HAP-1 (cell line): Measurements from ENCODE around the gene RC3H2.
A peak's percentile ranks its signal among the peaks of the same experiment; 100 is the strongest.
"Not testable (repeated sequence)": the region's sequence is repeated elsewhere in the genome, so short reads cannot be mapped to it uniquely, and the experiment has no call there.

ENCODE experiments used
- DNase-seq, 2 experiments: peaks; one replicate each; pipeline ENCODE4 v3.0.0-alpha.2; 2016 to 2020; ENCODE audit warnings: low spot score in 2 of 2
- H3K27me3 ChIP-seq: fragments of 250-450 bp; sonication (Bioruptor Pico); 2 replicates; pipeline ENCODE4 v1.5.1; 2020; ENCODE audit warnings: low read depth, mild to moderate bottlenecking, moderate library complexity
- H3K36me3 ChIP-seq: fragments of 250-450 bp; sonication (Bioruptor Pico); replicated peaks from 2 replicates; pipeline ENCODE4 v1.5.1; 2020; ENCODE audit warnings: mild to moderate bottlenecking
- H3K4me1 ChIP-seq: fragments of 250-450 bp; sonication (Bioruptor Pico); 2 replicates; pipeline ENCODE4 v1.5.1; 2020; ENCODE audit warnings: mild to moderate bottlenecking
- H3K4me3 ChIP-seq: fragments of 250-450 bp; sonication (Bioruptor Pico); 2 replicates; pipeline ENCODE4 v1.5.1; 2020; ENCODE audit warnings: mild to moderate bottlenecking, moderate library complexity
- H3K9me3 ChIP-seq: fragments of 250-450 bp; sonication (Bioruptor Pico); 2 replicates; pipeline ENCODE4 v1.5.1; 2020; ENCODE audit warnings: mild to moderate bottlenecking, moderate library complexity
- in situ Hi-C: fragments of 300-500 bp; cut with MboI; formaldehyde crosslinking; loops from 3 replicates; pipeline ENCODE4 v1.14.3; 2020; ENCODE audit warnings: low sequenced_read_pairs, inconsistent platforms, mixed read lengths

RC3H2 gene

GRCh38 chr9:122846371-122846940 is 58.7 kb downstream of the RC3H2 start:
- Histone ChIP-seq H3K9me3 (no peaks in the 10 kb centered on the region), H3K4me1 (no peaks in the 10 kb centered on the region), H3K4me3 (no peak overlapping the region), H3K36me3 (peaks cover 47% of the 10 kb centered on the region), H3K27me3 (no peaks in the 10 kb centered on the region)
- in situ Hi-C loops: no loop called here
- DNase-seq: no peak

GRCh38 chr9:122845116-122845515 is 60.0 kb downstream of the RC3H2 start:
- H3K4me3 ChIP-seq: no peak overlapping the region
- H3K9me3 ChIP-seq: no peaks in the 10 kb centered on the region
- H3K4me1 ChIP-seq: no peaks in the 10 kb centered on the region
- DNase-seq: no peak
- in situ Hi-C loops: no loop called here
- no peaks in the 10 kb centered on the region for H3K27me3 ChIP-seq
- H3K36me3 ChIP-seq: peaks cover 33% of the 10 kb centered on the region

GRCh38 chr9:122844137-122844536 is 61.0 kb downstream of the RC3H2 start:
- Histone ChIP-seq H3K4me1 (no peaks in the 10 kb centered on the region), H3K9me3 (no peaks in the 10 kb centered on the region), H3K4me3 (no peak overlapping the region), H3K36me3 (peaks cover 26% of the 10 kb centered on the region), H3K27me3 (no peaks in the 10 kb centered on the region)
- in situ Hi-C loops: no loop called here
- DNase-seq: no peak

- in situ Hi-C loops: no loop called here
- H3K4me1 ChIP-seq: no peaks in the 10 kb centered on the region
- 0 out of 2 replicates have a peak, but pooled peaks cover 3% of the 10 kb centered on the region for H3K36me3 ChIP-seq
- DNase-seq: no peak
- H3K9me3 ChIP-seq: no peaks in the 10 kb centered on the region
- H3K4me3 ChIP-seq: no peak overlapping the region
- H3K27me3 ChIP-seq: no peaks in the 10 kb centered on the region
Measured at GRCh38 chr9:122841501-122841900, 63.7 kb downstream of the RC3H2 start.

GRCh38 chr9:122838441-122838840 is 66.7 kb downstream of the RC3H2 start:
- H3K9me3 ChIP-seq, H3K4me3 ChIP-seq, DNase-seq, H3K27me3 ChIP-seq, H3K4me1 ChIP-seq, H3K36me3 ChIP-seq, in situ Hi-C loops: not testable (repeated sequence)

GRCh38 chr9:122837266-122837850 is 67.8 kb downstream of the RC3H2 start:
- Histone ChIP-seq H3K36me3 (no peaks in the 10 kb centered on the region), H3K4me1 (no peaks in the 10 kb centered on the region), H3K4me3 (no peak overlapping the region), H3K27me3 (no peaks in the 10 kb centered on the region), H3K9me3 (no peaks in the 10 kb centered on the region)
- no peak for DNase-seq
- in situ Hi-C loops: no loop called here

- H3K36me3 ChIP-seq: no peaks in the 10 kb centered on the region
- H3K9me3 ChIP-seq: no peaks in the 10 kb centered on the region
- DNase-seq: no peak
- H3K4me3 ChIP-seq: no peak overlapping the region
- in situ Hi-C loops: no loop called here
- no peaks in the 10 kb centered on the region for H3K27me3 ChIP-seq
- H3K4me1 ChIP-seq: no peaks in the 10 kb centered on the region
Measured at GRCh38 chr9:122835313-122835731, 69.8 kb downstream of the RC3H2 start.

- H3K4me1 ChIP-seq: no peaks in the 10 kb centered on the region
- no peak for DNase-seq
- no peaks in the 10 kb centered on the region for H3K27me3 ChIP-seq
- H3K36me3 ChIP-seq: no peaks in the 10 kb centered on the region; the same call in 1 of the 2 replicates
- H3K9me3 ChIP-seq: no peaks in the 10 kb centered on the region
- in situ Hi-C loops: no loop called here
- no peak overlapping the region for H3K4me3 ChIP-seq
Measured at GRCh38 chr9:122832194-122832593, 73.0 kb downstream of the RC3H2 start.

- Histone ChIP-seq H3K4me3 (peak overlapping the region; percentile 97), H3K36me3 (peaks cover 11% of the 10 kb centered on the region)
- H3K9me3 ChIP-seq, H3K4me1 ChIP-seq, in situ Hi-C loops, DNase-seq, H3K27me3 ChIP-seq: not testable (repeated sequence)
Measured at GRCh38 chr9:122828965-122829284, 76.2 kb downstream of the RC3H2 start.

GRCh38 chr9:122827761-122828093 is 77.4 kb downstream of the RC3H2 start:
- Histone ChIP-seq H3K9me3 (no peaks in the 10 kb centered on the region), H3K36me3 (peaks cover 11% of the 10 kb centered on the region), H3K4me3 (peak overlapping the region; percentile 97), H3K27me3 (no peaks in the 10 kb centered on the region), H3K4me1 (peaks cover 3% of the 10 kb centered on the region; the same call in 1 of the 2 replicates)
- in situ Hi-C loops: no loop called here
- DNase-seq: peak; percentile 6 to 43

GRCh38 chr9:122822938-122823337 is 82.2 kb downstream of the RC3H2 start:
- in situ Hi-C loops: no loop called here
- Histone ChIP-seq H3K9me3 (no peaks in the 10 kb centered on the region), H3K36me3 (peaks cover 18% of the 10 kb centered on the region), H3K27me3 (no peaks in the 10 kb centered on the region), H3K4me1 (peaks cover 8% of the 10 kb centered on the region), H3K4me3 (no peak overlapping the region)
- DNase-seq: no peak

GRCh38 chr9:122822056-122822455 is 83.1 kb downstream of the RC3H2 start:
- Histone ChIP-seq H3K4me1 (peaks cover 7% of the 10 kb centered on the region), H3K36me3 (peaks cover 22% of the 10 kb centered on the region), H3K9me3 (no peaks in the 10 kb centered on the region), H3K4me3 (no peak overlapping the region), H3K27me3 (no peaks in the 10 kb centered on the region)
- in situ Hi-C loops: no loop called here
- no peak for DNase-seq

GRCh38 chr9:122821278-122821943 is 83.7 kb downstream of the RC3H2 start:
- in situ Hi-C loops: no loop called here
- peaks cover 5% of the 10 kb centered on the region for H3K4me1 ChIP-seq
- no peaks in the 10 kb centered on the region for H3K9me3 ChIP-seq
- no peak for DNase-seq
- no peaks in the 10 kb centered on the region for H3K27me3 ChIP-seq
- H3K36me3 ChIP-seq: peaks cover 22% of the 10 kb centered on the region
- no peak overlapping the region for H3K4me3 ChIP-seq

- in situ Hi-C loops: no loop called here
- Histone ChIP-seq H3K9me3 (no peaks in the 10 kb centered on the region), H3K4me1 (peaks cover 5% of the 10 kb centered on the region), H3K36me3 (peaks cover 17% of the 10 kb centered on the region), H3K27me3 (no peaks in the 10 kb centered on the region), H3K4me3 (no peak overlapping the region)
- DNase-seq: no peak
Measured at GRCh38 chr9:122820490-122820845, 84.7 kb downstream of the RC3H2 start.
